Measurements from ENCODE around the gene SLC7A5.

SLC7A5 gene

DNA sequence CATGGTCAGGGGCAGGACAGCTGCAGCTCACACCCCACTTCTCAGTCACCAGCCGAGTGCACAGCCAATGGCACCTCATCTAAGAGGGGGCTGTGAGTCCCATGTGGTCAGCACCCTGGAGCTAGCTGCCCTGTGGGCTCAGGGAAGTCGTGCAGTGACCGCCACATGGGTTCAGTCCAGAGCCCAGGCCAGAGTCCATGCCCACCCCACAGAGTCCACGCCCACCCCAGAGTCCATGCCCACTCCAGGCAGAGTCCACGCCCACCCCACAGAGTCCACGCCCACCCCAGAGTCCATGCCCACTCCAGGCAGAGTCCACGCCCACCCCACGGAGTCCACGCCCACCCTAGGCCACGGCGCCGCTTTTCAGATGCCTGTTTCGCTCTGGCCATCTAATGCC is 24.1 kb downstream of the SLC7A5 start:
- TF ChIP-seq, protein P1, sequence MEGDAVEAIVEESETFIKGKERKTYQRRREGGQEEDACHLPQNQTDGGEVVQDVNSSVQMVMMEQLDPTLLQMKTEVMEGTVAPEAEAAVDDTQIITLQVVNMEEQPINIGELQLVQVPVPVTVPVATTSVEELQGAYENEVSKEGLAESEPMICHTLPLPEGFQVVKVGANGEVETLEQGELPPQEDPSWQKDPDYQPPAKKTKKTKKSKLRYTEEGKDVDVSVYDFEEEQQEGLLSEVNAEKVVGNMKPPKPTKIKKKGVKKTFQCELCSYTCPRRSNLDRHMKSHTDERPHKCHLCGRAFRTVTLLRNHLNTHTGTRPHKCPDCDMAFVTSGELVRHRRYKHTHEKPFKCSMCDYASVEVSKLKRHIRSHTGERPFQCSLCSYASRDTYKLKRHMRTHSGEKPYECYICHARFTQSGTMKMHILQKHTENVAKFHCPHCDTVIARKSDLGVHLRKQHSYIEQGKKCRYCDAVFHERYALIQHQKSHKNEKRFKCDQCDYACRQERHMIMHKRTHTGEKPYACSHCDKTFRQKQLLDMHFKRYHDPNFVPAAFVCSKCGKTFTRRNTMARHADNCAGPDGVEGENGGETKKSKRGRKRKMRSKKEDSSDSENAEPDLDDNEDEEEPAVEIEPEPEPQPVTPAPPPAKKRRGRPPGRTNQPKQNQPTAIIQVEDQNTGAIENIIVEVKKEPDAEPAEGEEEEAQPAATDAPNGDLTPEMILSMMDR (conservative IDR thresholded peaks at IDR 0.05), result no peak
- no peak overlapping the region for H3K27ac ChIP-seq

DNA sequence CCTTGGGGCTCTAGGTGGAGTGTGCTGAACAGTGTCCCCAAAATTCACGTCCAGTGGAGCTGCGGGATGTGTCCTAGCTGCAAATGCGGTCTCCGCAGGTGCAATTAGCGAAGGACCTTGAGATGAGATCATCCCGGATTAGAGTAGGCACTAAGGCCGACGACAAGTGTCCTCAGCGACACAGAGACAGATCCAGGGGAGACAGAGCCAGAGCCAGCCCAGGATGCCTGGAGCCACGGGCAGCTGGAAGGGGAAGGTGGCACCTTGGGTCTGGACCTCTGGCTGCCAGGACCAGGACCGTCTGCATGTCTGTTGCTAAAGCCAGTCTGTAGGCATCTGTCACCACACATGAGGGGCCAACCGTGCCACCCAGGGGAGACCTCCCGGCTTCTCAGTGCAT is 24.5 kb downstream of the SLC7A5 start:
- TF ChIP-seq, protein P1 (conservative IDR thresholded peaks at IDR 0.05), result no peak
- H3K27ac ChIP-seq, result no peak overlapping the region

- TF ChIP-seq, protein P1 (conservative IDR thresholded peaks at IDR 0.05), result no peak
- H3K27ac ChIP-seq, result no peak overlapping the region
Measured at GRCh38 chr16:87844120-87844733, 25.1 kb downstream of the SLC7A5 start.

DNA sequence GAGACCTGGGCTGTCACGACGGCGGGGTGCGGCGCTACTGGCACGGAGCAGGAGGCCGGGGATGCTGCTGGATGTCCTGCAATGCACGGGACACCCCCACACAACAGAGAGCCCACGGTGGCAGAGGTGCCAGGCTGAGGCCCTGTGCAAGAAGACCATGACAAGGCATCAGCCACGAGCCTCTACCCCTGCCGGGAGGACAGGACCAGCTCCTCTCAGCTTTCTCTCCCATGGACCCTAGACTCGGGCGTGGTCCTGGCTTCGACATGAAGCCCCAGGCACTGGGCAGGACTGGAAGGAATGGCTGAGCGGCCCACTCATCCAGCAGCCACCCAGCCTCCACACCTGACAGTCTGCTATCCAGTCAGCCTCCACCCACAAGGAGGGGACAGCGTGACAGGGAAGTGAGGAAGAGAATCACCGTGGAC is 25.6 kb downstream of the SLC7A5 start:
- TF ChIP-seq, protein P1 (conservative IDR thresholded peaks at IDR 0.05), result no peak
- no peak overlapping the region for H3K27ac ChIP-seq

DNA sequence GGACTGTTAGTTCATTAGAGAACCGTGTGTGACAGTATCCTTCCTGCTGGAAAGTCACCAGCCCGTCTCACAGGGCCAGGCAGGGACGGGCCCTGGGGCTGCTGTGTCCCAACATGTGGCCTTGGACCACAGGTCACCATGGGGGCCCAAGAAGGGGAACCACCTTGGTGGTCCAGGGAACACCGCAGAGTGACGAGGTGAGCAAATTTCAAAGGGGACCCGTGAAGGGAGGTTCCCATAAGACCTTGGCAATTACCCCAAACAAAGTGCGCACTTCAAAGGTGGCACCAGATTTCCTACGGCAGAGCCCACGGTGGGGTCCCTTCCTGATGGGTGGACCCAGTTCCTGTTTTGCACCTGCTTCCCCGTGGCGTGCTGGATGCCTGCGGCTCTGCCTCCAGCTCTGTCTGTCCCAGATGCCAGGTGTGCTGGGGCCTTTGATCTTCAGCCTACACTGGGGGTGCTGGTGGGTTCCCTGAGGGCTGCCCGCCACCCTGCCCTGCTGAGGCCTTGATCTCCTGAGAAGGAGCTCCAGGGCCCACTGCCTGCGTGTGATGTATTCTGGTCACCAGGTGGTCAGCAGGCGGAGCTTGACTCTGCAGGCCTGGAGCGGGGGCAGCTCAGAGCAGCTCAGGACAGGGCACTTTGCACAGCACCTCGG is 27.0 kb downstream of the SLC7A5 start:
- TF ChIP-seq, protein P1 (conservative IDR thresholded peaks at IDR 0.05), result no peak
- H3K27ac ChIP-seq, result no peak overlapping the region

GRCh38 chr16:87841340-87842208 is 27.7 kb downstream of the SLC7A5 start:
- H3K27ac ChIP-seq, result no peak overlapping the region
- TF ChIP-seq, protein P1 (conservative IDR thresholded peaks at IDR 0.05), result no peak

All from VCaP (cell line).